Activated CD4-positive, alpha-beta T cell treated with anti-CD3 and anti-CD28 coated beads for 1 hour (primary cell): ENCODE data around the gene GJB5.
A peak's percentile ranks its signal among the peaks of the same experiment; 100 is the strongest.
"Not testable (repeated sequence)": the region's sequence is repeated elsewhere in the genome, so short reads cannot be mapped to it uniquely, and the experiment has no call there.

ENCODE experiments used
- DNase-seq: peaks from one replicate; pipeline ENCODE4 v3.0.0-alpha.2; 2020

Gene GJB5

DNA sequence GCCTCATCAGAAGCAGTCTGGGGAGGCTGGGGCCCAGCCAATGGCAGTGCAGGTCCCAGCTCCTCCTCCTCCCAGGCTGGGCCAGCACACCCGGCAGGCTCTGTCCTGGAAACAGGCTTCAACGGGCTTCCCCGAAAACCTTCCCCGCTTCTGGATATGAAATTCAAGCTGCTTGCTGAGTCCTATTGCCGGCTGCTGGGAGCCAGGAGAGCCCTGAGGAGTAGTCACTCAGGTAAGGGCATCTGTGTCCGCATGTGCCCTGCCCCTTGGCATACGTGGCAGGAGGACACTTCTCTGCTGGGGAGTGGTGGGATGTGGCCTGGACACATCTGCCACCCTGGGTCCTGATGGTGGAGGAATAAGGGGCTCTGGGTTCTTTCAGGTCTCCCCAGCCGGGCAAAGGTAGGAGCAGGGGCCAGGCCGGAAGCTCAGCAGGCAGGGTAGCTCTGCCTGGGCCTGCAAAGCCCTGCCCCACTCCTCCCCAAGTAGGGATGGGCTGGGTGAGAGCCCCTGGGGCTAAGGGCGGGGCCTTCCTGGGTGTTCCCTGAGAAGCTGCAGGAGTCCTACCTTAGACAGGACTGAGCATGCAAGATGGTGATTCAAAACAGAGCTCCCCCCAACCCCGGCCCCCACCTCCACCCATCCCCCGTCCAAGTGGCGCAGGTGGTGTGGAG is at the start of gene GJB5:
GJB5 (plus strand) TSS at position 84 of the 674 bp plus-strand sequence. CDS start 2,284 bp downstream, outside the sequence.
- no peak for DNase-seq

GRCh38 chr1:34705077-34705476 is 49.8 kb upstream of the GJB5 start:
- no peak for DNase-seq

DNA sequence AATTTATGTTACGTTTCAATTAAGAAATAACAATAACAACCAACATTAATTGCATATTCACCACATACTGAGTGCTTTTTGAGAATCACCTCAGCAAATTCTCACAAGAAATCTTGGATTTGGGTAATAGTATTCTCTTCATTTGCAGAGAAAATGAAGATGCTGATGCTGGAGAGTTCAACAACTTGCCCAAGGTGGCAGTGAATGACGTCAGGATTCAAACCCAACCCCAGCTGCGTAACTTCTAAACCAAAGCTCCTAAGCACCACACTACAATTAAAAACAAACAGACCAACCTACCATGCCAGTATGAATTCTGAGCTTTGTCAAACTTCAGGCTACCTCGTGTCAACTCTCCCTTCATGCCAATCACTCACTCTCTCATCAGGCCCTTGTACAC is 46.7 kb upstream of the GJB5 start:
- no peak for DNase-seq

- DNase-seq, result no peak
Measured at GRCh38 chr1:34709547-34709946, 45.3 kb upstream of the GJB5 start.

DNA sequence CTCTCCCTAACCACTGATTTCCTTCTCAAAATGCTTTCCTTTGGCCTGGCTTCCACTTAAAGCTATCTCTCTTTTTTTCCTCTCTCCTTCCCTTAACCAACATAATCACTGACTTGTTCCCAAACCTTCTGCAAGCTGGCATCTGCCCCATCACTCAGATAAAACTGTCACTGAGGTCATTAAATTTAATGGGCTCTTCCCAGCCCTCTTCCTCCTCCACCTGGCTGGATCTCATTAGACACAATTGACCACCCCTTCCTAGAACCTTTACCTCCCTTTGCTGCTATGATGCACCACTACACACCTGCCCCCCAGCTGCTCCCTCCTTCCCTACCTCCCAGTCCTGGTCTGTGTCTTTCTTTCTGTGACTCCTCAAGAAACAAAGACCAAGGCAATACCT is 44.0 kb upstream of the GJB5 start:
- DNase-seq, result no peak

- DNase-seq, result no peak
Measured at GRCh38 chr1:34711485-34711884, 43.4 kb upstream of the GJB5 start.

- DNase-seq, result no peak
Measured at GRCh38 chr1:34712007-34712688, 42.7 kb upstream of the GJB5 start.

GRCh38 chr1:34713443-34713842 is 41.4 kb upstream of the GJB5 start:
- DNase-seq, result no peak

DNA sequence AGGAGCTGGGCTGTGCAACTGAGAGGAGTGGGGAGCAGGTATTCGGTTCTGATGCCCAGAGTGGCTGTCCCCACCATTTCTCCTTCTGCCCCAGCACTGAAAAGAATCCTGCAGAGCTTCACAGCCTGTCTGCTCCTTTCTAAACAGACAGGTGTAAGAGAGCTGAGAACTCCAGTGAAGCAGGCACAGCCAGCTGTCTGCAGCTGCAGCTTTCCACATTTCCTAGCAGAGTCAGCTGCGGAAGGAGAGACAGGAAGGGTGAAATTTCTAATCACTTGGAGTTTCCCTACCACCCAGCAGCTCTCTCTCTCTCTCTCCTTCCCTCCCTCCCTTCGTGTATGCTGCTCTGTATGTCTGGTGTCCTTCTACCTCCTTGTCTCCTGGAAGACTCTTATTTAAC is 40.5 kb upstream of the GJB5 start:
- DNase-seq, result no peak

GRCh38 chr1:34715139-34715538 is 39.7 kb upstream of the GJB5 start:
- no peak for DNase-seq

DNA sequence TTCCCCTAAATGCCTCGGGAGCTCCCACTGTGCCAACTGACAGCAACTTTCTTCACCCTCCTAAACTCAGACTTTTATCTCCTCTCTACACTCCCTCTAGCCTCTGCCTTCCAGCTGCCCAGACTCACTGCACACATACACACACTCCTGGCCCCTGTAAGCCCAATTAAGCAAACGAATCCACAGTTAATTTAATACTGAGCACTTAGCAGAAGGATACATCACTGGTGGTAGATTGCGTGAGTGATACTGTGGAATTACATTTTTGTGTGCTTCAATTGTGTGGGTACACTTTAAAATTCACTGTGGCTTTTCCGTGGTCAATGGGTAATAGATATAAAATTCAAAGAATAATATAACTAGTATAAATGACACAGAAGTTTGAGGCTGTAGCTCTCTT is 33.6 kb upstream of the GJB5 start:
- DNase-seq, result no peak

DNA sequence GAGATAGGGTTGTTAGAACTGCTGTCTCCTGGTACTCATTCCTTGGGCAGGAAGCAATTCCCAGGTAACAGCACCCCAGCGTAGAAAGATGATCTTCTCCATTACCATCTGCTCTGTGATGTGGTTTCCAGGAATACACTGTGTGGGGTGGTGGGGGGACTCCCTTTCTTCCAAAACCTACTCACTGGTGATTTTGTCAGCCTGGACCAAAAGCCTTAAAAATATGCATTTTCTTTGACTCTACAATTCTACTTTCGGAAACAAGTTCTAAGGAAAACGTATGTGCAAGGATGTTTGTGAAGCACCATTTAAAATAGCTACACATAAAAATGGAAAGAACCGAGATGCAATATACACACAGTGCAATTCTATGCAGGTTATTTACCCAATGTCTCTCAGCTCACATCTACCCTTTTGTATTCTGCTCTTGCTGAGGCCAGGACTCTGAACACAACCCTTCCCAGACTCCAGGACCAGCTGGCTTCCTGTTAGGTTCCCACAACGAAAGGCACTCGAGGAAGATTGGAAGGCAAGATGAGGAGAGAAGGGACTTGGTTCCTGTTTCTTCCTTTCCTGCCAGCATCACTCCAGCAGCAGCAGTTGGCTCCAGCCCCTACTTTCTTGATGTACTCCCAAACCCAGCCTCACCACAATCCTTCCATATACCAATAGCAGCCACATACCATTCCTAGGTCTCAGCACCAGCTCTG is 33.0 kb upstream of the GJB5 start:
- no peak for DNase-seq

- no peak for DNase-seq
Measured at GRCh38 chr1:34726861-34727260, 28.0 kb upstream of the GJB5 start.

DNA sequence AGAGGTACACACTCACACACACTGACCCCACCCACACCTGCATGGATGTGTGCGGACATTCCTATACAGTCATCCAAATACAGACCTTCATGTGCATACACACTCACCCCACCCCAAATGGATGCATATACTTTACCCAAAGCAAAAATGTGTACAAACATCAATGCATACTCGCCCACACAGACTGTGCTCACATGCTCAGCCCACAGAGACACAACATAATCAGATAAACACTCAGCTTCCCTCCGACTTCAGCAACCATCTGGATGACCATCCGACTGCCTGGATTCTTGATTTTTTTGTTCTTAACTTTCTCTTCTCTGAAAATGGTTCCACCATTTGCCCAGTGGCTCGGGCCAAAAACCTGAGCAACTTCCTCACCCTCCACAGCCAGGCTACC is 24.4 kb upstream of the GJB5 start:
- DNase-seq, result no peak

DNA sequence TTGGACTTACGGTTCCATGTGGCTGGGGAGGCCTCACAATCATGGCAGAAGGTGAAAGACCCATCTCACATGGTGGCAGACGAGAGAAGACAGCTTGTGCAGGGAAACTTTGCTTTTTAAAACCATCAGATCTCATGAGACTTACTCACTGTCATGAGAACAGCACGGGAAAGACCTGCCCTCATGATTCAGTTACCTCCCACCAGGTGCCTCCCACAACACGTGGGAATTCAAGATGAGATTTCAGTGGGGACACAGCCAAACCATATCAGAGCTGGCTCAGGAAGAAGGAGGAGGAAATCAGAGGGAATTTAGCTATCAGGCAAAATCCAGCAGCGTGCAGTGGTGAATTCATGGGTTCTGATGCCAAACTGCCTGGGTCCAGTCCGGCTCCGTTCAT is 22.0 kb upstream of the GJB5 start:
- DNase-seq, result not testable (repeated sequence)

GRCh38 chr1:34736692-34737091 is 18.2 kb upstream of the GJB5 start:
- no peak for DNase-seq

DNA sequence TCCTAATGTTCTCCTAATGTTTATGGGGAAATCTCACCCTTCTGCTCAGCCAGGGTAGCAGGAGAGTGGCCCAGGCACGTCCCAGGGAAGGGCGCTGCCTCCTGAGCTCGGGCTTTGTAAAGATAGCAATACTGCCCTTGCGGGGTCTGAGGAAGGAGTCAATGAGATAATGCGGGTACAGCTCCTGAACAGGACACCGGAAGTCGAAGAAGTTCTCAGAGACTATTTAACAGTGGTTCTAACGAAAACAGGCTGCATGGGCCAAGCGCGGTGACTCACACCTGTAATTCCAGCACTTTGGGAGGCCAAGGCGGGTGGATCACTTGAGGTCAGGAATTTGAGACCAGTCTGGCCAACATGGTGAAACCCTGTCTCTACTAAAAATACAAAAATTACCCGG is 17.6 kb upstream of the GJB5 start:
- not testable (repeated sequence) for DNase-seq

GRCh38 chr1:34739613-34740012 is 15.2 kb upstream of the GJB5 start:
- DNase-seq, result no peak

GRCh38 chr1:34740161-34740868 is 14.5 kb upstream of the GJB5 start:
- DNase-seq, result no peak

- peak; percentile 57 for DNase-seq
Measured at GRCh38 chr1:34742667-34743270, 12.1 kb upstream of the GJB5 start.

DNA sequence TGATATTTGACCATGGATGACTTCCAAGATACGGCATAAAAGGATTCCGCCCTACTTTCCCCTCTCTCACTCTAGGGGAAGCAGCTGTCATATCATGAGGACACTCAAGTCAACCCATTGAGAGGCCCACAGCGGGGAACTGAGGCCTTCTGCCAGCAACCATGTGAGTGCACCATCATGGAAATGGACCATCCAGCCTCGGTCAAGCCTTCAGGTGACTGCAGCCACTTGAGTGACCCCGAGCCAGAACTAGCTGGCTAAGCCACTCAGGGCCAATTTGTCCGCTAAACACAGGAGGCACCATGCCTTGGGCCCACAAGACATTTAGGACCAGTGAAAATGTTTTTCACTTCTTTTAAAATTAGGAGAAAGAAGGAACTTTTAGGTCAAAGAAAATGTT is 11.1 kb upstream of the GJB5 start:
- DNase-seq, result no peak

DNA sequence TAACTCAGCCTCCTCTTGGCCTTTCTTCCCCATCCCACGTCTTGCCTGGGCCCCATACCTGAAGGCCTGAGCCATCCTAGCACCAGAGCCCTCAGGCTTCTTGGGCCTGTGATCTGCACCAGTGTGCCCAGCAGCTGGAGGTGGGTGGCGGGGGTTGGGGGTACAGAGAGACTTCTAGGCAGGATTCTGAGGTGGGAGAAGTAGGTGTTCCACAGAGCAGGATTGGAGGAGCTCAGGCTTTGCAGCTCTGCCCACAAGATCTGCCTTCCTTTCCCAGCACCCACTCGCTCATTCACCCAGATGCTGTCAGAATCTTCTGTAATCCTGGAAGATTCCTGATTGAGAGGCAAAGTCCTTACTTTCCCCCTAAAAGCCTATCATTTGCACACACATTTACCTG is 10.0 kb upstream of the GJB5 start:
- no peak for DNase-seq

DNA sequence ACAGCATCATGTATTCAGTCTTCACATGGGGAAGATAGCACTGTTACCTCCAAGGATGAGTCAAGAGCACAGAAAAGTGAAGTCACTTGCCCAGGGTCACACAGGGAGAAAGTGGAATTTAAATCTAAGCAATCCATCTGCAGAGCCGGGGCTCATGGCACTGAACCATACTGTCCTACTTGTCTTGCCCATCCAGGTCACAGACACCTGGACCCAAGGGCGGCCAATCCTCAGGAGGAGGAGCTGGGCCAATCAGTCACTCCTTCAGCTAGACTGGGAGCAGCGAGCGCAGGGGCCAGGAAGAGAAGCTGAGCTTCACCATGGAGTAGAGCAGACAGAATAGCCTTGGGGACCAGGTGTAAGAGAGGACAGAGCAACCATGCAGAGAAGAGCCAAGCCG is 9.2 kb upstream of the GJB5 start:
- DNase-seq, result no peak
